DMS153 treated with DMSO at 0.1 percent for 48 hours (cell line): ENCODE results near the gene HDLBP.
"Not testable (repeated sequence)": the region's sequence is repeated elsewhere in the genome, so short reads cannot be mapped to it uniquely, and the experiment has no call there.

Experiments used
- DNase-seq: peaks from one replicate; lab custom pipeline; 2025; ENCODE audit not compliant: unreplicated experiment; lab: John Stamatoyannopoulos, UW

The HDLBP gene

GRCh38 chr2:241330616-241330981 lies 15.1 kb upstream of the HDLBP start:
- DNase-seq = no peak

- no peak for DNase-seq
Observed at GRCh38 chr2:241329669-241330615, 14.5 kb upstream of the HDLBP start.

DNA sequence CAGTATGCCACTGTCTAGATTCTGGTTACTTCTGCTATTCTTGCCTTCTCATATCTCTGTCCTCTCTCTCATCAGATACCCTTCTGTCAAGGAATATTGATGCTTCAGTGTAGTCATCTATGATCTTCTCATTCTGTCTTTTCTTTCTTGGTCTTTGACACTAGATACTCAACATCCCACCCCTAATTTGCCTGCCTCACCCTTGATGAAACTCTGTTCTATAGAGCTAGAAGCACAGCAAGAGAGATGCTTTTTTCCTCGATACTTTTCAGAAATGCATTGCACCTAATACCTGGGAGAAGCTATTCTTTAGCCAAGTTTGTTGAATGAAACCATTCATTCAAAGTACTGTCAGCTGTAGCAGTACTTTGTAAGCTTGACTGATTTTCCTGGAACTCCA lies 9.8 kb upstream of the HDLBP start:
- DNase-seq = no peak

DNA sequence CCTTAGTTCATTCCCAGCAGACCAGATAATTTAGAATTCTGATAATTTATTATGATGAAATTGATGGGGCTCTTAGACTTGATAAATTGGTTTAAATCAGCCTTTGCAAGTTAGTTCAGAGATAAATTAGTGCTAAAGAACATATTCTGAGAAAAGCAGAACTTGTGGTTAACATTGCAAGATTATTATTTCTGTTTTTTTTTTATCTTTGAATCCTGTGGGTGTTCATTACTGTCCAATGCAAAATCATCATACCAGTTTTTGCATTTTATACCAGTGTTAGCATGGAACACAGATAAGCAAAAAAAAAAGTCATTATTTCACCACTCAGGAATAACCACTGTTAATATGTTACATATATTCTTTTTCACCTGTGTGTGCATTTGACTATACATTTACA lies 9.3 kb upstream of the HDLBP start:
- no peak for DNase-seq

- no peak for DNase-seq
Observed at GRCh38 chr2:241323778-241324177, 8.3 kb upstream of the HDLBP start.

GRCh38 chr2:241321886-241322285 lies 6.4 kb upstream of the HDLBP start:
- DNase-seq = no peak

DNA sequence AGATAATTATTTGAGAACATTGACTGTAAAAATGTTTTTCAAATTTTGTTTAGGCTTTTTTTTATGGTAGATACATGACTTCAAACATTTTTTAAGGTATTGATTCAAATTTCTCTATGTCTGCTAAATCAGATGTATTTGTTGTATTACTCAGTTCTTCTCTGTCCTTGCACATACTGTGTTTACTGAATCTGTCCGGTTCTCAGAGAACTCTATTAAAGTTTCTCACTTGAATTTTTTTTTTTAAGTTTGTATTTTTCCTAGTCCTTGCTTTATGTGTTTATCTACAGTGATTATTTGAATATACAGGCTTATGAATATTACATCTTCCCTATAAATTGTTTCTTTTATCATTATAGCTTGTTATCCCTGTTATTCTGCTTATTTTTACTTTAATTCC lies 5.6 kb upstream of the HDLBP start:
- DNase-seq = no peak

DNA sequence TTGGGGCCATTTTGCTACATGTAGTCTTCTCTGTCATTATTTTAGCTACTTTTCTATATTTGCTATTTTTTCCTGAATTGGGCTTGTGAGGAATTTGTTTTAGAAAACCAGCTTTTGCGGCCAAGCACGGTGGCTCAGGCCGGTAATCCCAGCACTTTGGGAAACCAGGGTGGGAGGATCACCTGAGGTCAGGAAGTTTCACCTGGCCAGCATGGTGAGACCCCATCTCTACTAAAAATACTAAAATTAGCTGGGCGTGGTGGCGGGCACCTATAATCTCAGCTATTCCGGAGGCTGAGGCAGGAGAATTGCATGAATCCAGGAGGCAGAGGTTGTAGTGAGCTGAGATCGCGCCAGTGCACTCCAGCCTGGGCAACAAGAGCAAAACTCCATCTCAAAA lies 4.9 kb upstream of the HDLBP start:
- no peak for DNase-seq

GRCh38 chr2:241318830-241319229 lies 3.4 kb upstream of the HDLBP start:
- not testable (repeated sequence) for DNase-seq

DNA sequence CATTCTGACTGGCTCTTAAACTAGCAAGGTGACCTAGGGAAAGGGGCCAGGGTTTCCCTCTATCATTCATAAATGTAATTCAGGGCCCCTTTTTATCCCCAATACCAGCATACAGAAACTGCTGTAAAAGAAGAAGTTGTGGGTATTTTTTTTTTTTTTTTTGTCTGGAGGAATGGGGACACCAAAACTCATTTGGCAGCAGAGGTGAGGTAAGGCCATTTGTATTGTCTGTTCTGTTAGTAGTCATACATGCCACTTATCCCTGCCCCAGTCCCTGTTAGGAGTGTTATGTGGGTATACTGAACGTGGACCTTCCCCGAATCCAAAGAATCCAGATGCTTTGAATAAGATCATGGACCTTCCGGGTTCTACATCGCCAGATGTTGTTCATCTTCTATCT lies 1.9 kb upstream of the HDLBP start:
- DNase-seq = no peak

GRCh38 chr2:241316825-241317224 lies 1.4 kb upstream of the HDLBP start:
- no peak for DNase-seq

DNA sequence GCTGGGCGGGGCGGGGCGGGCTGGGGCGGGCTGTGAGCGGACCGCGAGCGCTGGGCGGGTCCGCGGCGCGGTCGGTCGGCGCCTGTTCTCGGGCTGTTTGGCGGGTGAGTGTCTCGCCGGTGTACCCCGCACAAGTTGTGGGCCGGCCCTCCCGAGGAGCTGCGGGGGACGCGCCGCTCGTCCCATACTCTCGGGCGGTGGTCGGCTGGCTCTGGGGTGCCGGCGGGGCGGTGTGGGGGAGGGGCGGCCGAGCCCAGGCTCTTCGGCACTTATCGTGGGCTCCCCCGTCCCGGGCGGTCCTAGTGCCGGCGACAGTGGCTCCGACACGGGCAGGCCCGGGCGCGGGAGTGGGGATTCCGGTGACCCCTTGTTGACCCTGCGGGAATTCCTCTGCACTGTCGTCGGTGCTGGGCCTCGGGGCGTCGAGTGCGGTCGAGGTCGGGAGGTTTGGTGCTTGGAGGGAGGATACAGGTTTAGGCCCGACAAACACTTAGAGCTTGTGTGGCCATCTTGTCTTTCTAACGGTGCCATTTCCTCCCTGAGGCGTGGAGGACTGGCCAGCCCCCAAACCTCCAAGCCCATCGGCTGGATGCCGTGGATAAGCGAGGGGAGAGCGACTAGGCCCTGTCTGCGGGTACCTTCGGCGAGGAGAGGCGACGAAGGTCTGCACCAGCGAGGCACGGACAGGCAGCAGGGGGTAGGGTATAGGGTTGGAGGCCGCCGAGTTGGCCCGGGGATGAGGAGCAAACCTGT lies 583 bp upstream of the HDLBP start, which contains the start of gene SEPTIN2:
Gene SEPTIN2 (plus strand): TSS at position 47 of the 753 bp plus-strand sequence. CDS start 8,308 bp downstream, outside the sequence.
- DNase-seq = no peak

DNA sequence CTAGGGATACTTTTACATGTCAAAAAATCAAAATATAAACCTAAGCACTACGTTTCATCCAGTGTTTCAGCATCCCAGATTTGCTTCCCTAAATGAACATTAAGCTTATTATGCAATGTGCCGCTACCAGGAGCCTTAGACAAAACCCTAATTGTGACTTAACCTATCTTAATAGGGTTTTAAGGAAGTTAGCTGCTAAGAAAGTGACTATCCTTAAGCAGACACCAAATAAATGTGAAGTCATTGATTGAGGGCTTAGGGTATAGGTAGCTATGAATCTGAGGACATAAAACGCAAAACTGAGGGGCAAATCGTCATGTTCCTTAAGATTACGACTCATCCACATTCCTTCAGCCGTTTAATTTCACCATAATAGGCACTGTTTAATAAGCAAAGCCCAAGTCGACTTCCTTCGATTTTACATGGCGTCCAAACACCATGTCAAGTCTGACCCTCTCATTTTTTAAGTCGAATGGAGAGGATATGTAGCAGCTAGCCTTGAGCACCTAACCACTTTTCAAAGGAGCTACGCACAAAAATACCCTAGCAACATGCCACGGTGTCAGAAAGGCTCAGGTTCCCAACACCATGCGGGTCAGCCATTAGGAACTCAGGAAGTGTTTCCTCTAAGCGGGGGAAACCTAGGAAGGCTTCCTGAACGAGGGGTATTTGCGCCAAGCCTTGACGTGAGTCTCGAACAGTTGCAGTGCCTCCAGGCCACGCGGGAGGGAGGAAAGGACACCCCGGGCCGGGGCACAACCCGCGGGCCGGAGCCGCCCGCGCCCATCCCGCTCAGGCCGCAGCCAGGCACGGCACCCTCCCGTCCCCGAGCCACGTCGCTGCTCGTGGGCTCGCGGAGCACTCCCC lies 1.0 kb downstream of the HDLBP start:
- no peak for DNase-seq

DNA sequence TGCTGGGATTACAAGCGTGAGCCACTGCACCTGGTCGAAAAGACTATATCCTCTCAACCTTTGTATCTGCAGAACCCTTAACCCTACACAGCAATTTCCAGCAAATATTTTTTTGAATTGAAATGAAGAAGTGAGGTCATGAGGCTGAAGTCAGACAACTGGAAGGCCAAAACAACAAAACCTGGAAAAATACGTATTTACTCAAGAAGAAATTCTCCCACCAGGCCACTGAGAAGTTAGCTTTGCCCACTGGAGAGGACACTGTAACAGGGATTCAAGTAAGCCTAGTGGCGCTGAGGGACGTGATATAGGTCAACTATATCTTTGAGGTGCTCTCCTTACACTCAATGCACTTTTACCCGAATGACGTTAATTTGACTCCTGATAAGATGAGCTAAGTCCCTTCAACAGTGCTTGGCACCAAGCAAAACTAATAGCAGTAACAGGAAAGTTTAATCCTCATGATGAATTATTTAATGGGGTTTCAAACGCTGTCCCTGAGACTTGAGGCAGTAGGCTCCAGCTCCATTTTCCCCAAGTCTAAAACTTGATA lies 1.9 kb downstream of the HDLBP start:
- no peak for DNase-seq

- no peak for DNase-seq
Observed at GRCh38 chr2:241312082-241312481, 3.4 kb downstream of the HDLBP start.

GRCh38 chr2:241310917-241311566 lies 4.4 kb downstream of the HDLBP start:
- DNase-seq = no peak

DNA sequence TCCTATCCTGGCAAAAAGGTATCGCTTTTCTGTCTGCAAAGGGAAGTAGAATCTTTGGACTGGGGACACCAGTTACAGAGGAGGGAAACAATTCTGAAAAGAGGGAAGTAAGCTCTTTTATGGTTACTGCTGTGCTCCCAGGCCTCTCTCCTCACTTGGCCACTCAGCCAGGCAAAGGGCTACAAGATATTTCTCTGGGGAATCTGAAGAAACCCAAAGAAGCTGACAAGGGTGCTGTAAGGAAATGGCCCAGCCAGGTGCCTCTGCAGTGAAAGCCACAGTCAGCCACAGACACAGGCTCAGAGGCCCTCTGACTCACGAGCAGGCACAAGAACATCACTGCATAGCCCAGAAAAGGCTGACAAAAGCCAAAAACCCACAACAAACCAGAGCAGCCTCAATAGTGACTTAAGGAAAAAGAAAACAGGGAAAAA lies 5.8 kb downstream of the HDLBP start:
- no peak for DNase-seq

- no peak for DNase-seq
Observed at GRCh38 chr2:241308832-241309500, 6.5 kb downstream of the HDLBP start.

DNA sequence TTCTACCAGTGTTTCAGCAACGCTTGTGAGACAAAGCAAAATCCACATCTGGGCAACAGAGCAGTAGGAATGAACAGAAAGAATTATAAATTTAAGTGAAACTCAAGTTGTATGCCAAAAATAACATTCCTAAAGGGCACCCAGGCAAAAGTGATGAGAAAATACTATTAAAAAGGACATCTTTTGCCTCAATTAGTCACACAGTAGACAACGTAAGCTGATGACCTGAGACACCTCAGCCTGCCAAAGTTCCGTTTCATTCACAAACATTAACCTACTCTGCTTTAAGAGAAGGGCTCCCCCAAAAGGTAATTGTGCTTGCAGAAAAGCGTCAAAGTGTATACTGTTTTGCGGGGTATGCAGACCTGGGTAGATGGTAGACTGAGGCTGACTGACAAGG lies 7.2 kb downstream of the HDLBP start:
- no peak for DNase-seq

DNA sequence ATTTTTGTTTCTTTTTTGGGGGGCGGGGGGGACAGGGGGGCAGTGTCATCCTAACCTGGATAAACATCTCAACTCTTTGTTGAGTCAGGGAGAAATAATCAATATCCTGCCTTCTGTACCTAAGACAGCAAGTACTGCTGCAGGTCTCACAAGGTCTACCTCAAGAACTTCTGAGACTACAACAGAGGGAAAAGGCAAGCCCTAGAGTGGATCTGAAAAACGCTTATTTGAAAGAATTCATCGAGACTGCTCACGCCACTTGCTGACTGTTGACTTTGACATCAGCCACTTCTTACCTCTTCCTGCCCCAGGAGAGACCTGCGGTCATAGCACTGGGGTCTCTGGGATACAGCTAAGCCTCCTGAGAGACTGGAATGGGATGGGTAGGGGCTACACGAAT lies 8.4 kb downstream of the HDLBP start:
- DNase-seq = no peak
